ENCODE results near the gene PTGS2. TPM values are rescaled to one million over a fixed set of nuclear protein-coding genes. Genes with fewer than 3 reads are reported as not detected.
A peak's percentile ranks its signal among the peaks of the same experiment; 100 is the strongest.

The PTGS2 gene
- 1 to 10 TPM; 2.6 to 8.4 (median 6.5) TPM for total RNA-seq
- polyA plus RNA-seq, result 2.3 TPM
- long read RNA-seq, donor 1, full-length matches to known transcripts, result 5 of 6 reads
- long read RNA-seq, donor 1, partial matches to known transcripts, result 0 of 6 reads
- long read RNA-seq, donor 1, other reads (novel, unspliced or antisense), result 1 of 6 reads
- long read RNA-seq, donor 2, full-length matches to known transcripts, result 2 of 2 reads
- long read RNA-seq, donor 2, partial matches to known transcripts, result 0 of 2 reads
- long read RNA-seq, donor 2, other reads (novel, unspliced or antisense), result 0 of 2 reads
- long read RNA-seq, donor 3, full-length matches to known transcripts, result 5 of 5 reads
- long read RNA-seq, donor 3, partial matches to known transcripts, result 0 of 5 reads
- long read RNA-seq, donor 3, other reads (novel, unspliced or antisense), result 0 of 5 reads
- long read RNA-seq, donor 4, full-length matches to known transcripts, result 1 of 2 reads
- long read RNA-seq, donor 4, partial matches to known transcripts, result 0 of 2 reads
- long read RNA-seq, donor 4, other reads (novel, unspliced or antisense), result 1 of 2 reads

- Histone ChIP-seq H3K4me1 (ENCODE audit: control insufficient read depth, insufficient read depth, low read length) (no peaks in the 10 kb centered on the region), H3K27me3 (ENCODE audit: control insufficient read depth, insufficient read depth) (no peaks in the 10 kb centered on the region), H3K9me3 (ENCODE audit: control insufficient read depth, low read length) (no peaks in the 10 kb centered on the region), H3K4me3 (ENCODE audit: low read length) (peak within 1 kb of the TSS; percentile 74), H3K27ac (ENCODE audit: low read length) (peak within 1 kb of the TSS; percentile 55)
- ATAC-seq (peak; percentile 98 to 99), DNase-seq (peak; percentile 87 to 93 (median 92))
- WGBS, result under 1% methylated on average over 52 of the region's 52 CpGs
- intact Hi-C loops (cut with DNase I), result no loop called here
Measured at GRCh38 chr1:186680245-186681061, at the start of gene PTGS2. Gene PTGS2 (minus strand): TSS chr1:186680423. CDS start chr1:186680290, 133 bp downstream.

- Histone ChIP-seq H3K27me3 (ENCODE audit: control insufficient read depth, insufficient read depth) (no peaks in the 10 kb centered on the region), H3K4me1 (ENCODE audit: control insufficient read depth, insufficient read depth, low read length) (no peaks in the 10 kb centered on the region), H3K9me3 (ENCODE audit: control insufficient read depth, low read length) (no peaks in the 10 kb centered on the region), H3K27ac (ENCODE audit: low read length) (no peak overlapping the region), H3K4me3 (ENCODE audit: low read length) (no peak overlapping the region)
- 53% methylated on average over 3 of the region's 3 CpGs for WGBS
- no peak for DNase-seq
- no peak for ATAC-seq
- intact Hi-C loops (cut with DNase I), result no loop called here
Measured at GRCh38 chr1:186722711-186723309, 42.6 kb upstream of the PTGS2 start.

- ATAC-seq, result no peak
- no peak for DNase-seq
- Histone ChIP-seq H3K4me3 (ENCODE audit: low read length) (no peak overlapping the region), H3K27me3 (ENCODE audit: control insufficient read depth, insufficient read depth) (no peaks in the 10 kb centered on the region), H3K4me1 (ENCODE audit: control insufficient read depth, insufficient read depth, low read length) (no peaks in the 10 kb centered on the region), H3K9me3 (ENCODE audit: control insufficient read depth, low read length) (no peaks in the 10 kb centered on the region), H3K27ac (ENCODE audit: low read length) (no peak overlapping the region)
- intact Hi-C loops (cut with DNase I), result no loop called here
- 35% methylated on average over 2 of the region's 2 CpGs for WGBS
Measured at GRCh38 chr1:186717286-186717685, 37.1 kb upstream of the PTGS2 start.

GRCh38 chr1:186715887-186716809 is 35.9 kb upstream of the PTGS2 start:
- Histone ChIP-seq H3K9me3 (ENCODE audit: control insufficient read depth, low read length) (no peaks in the 10 kb centered on the region), H3K4me1 (ENCODE audit: control insufficient read depth, insufficient read depth, low read length) (no peaks in the 10 kb centered on the region), H3K27ac (ENCODE audit: low read length) (no peak overlapping the region), H3K4me3 (ENCODE audit: low read length) (no peak overlapping the region), H3K27me3 (ENCODE audit: control insufficient read depth, insufficient read depth) (no peaks in the 10 kb centered on the region)
- ATAC-seq (no peak), DNase-seq (no peak)
- WGBS, result 76% methylated on average over 5 of the region's 5 CpGs
- intact Hi-C loops (cut with DNase I), result no loop called here

DNA sequence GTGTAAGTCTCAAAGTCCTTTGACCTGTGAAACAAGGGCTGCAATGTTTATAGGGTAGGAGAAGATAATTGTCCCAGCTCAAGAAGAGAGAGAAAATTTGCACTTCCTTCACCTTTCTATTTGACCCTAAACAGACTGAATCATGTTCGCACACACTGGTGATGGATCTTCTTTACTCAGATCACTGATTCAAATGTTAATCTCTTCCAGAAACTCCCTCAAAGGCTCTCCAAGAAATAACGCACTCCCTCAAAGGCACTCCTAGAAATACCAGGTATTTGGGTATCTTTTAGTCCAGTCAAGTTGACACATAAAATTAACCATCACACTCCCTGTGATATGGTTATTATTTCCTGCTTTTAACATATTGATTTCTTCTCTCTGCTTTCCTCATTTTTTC is 30.5 kb upstream of the PTGS2 start:
- Histone ChIP-seq H3K27ac (ENCODE audit: low read length) (no peak overlapping the region), H3K9me3 (ENCODE audit: control insufficient read depth, low read length) (no peaks in the 10 kb centered on the region), H3K4me1 (ENCODE audit: control insufficient read depth, insufficient read depth, low read length) (no peaks in the 10 kb centered on the region), H3K4me3 (ENCODE audit: low read length) (no peak overlapping the region), H3K27me3 (ENCODE audit: control insufficient read depth, insufficient read depth) (no peaks in the 10 kb centered on the region)
- WGBS, result 84% methylated on average over 2 of the region's 2 CpGs
- ATAC-seq (no peak), DNase-seq (no peak)
- intact Hi-C loops (cut with DNase I), result no loop called here

- ATAC-seq (no peak), DNase-seq (no peak)
- intact Hi-C loops (cut with DNase I), result no loop called here
- no peaks in the 10 kb centered on the region for H3K27me3 ChIP-seq (ENCODE audit: control insufficient read depth, insufficient read depth)
- WGBS, result 84% methylated on average over 2 of the region's 2 CpGs
- no peaks in the 10 kb centered on the region for H3K4me1 ChIP-seq (ENCODE audit: control insufficient read depth, insufficient read depth, low read length)
- no peak overlapping the region for H3K4me3 ChIP-seq (ENCODE audit: low read length)
- H3K27ac ChIP-seq (ENCODE audit: low read length), result no peak overlapping the region
- H3K9me3 ChIP-seq (ENCODE audit: control insufficient read depth, low read length), result no peaks in the 10 kb centered on the region
Measured at GRCh38 chr1:186708694-186709097, 28.5 kb upstream of the PTGS2 start.

DNA sequence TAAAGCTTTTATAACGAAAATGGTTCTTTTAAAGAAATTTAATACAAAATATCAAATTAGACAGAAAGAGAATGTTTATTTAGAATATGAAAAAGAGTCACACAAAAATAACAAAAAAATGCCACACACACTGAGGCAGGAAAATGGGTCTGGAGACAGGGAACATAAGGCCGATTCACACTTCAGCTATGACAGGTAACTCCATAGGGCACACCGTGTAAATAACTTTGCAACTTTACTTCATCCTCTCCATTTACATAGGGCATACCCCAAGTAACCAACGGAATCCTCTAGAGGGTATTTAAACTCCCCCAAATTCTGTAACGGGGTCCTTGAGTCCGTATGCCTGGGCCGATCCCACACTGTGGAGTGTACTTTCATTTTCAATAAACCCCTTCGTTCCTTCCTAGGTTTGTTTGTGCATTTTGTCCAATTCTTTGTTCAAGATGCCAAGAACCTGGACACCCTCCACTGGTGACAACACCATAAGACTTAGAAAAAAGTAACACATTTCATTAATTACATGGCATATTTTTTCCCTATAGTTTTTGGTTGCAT is 23.1 kb upstream of the PTGS2 start:
- Histone ChIP-seq H3K27ac (ENCODE audit: low read length) (no peak overlapping the region), H3K27me3 (ENCODE audit: control insufficient read depth, insufficient read depth) (no peaks in the 10 kb centered on the region), H3K4me1 (ENCODE audit: control insufficient read depth, insufficient read depth, low read length) (no peaks in the 10 kb centered on the region), H3K4me3 (ENCODE audit: low read length) (no peak overlapping the region), H3K9me3 (ENCODE audit: control insufficient read depth, low read length) (no peaks in the 10 kb centered on the region)
- ATAC-seq, result no peak
- intact Hi-C loops (cut with DNase I), result no loop called here
- no peak for DNase-seq
- WGBS, result 88% methylated on average over 8 of the region's 8 CpGs

GRCh38 chr1:186700722-186701121 is 20.5 kb upstream of the PTGS2 start:
- H3K4me3 ChIP-seq (ENCODE audit: low read length), result no peak overlapping the region
- DNase-seq, result no peak
- WGBS, result 84% methylated on average over 2 of the region's 2 CpGs
- no peaks in the 10 kb centered on the region for H3K9me3 ChIP-seq (ENCODE audit: control insufficient read depth, low read length)
- no peak for ATAC-seq
- no peak overlapping the region for H3K27ac ChIP-seq (ENCODE audit: low read length)
- H3K4me1 ChIP-seq (ENCODE audit: control insufficient read depth, insufficient read depth, low read length), result no peaks in the 10 kb centered on the region
- intact Hi-C loops (cut with DNase I), result no loop called here
- no peaks in the 10 kb centered on the region for H3K27me3 ChIP-seq (ENCODE audit: control insufficient read depth, insufficient read depth)

GRCh38 chr1:186699519-186699918 is 19.3 kb upstream of the PTGS2 start:
- ATAC-seq (no peak), DNase-seq (no peak)
- Histone ChIP-seq H3K27ac (ENCODE audit: low read length) (no peak overlapping the region), H3K27me3 (ENCODE audit: control insufficient read depth, insufficient read depth) (no peaks in the 10 kb centered on the region), H3K4me1 (ENCODE audit: control insufficient read depth, insufficient read depth, low read length) (no peaks in the 10 kb centered on the region), H3K9me3 (ENCODE audit: control insufficient read depth, low read length) (no peaks in the 10 kb centered on the region), H3K4me3 (ENCODE audit: low read length) (no peak overlapping the region)
- intact Hi-C loops (cut with DNase I), result no loop called here
- 93% methylated on average over 2 of the region's 2 CpGs for WGBS

GRCh38 chr1:186689907-186690306 is 9.7 kb upstream of the PTGS2 start:
- DNase-seq, result no peak
- no peaks in the 10 kb centered on the region for H3K27me3 ChIP-seq (ENCODE audit: control insufficient read depth, insufficient read depth)
- H3K27ac ChIP-seq (ENCODE audit: low read length), result no peak overlapping the region
- no peak for ATAC-seq
- H3K4me1 ChIP-seq (ENCODE audit: control insufficient read depth, insufficient read depth, low read length), result no peaks in the 10 kb centered on the region
- no peak overlapping the region for H3K4me3 ChIP-seq (ENCODE audit: low read length)
- intact Hi-C loops (cut with DNase I), result no loop called here
- H3K9me3 ChIP-seq (ENCODE audit: control insufficient read depth, low read length), result no peaks in the 10 kb centered on the region
- 44% methylated on average over 3 of the region's 3 CpGs for WGBS

Measured in right cardiac atrium (tissue), 5 donors.